AG09309 (cell line): ENCODE measurements around the gene CLIP4.

Experiments
- DNase-seq: peaks from one replicate; pipeline ENCODE4 v3.0.0-alpha.2; 2010; ENCODE audit warnings: low read depth
- H3K4me3 ChIP-seq: 2 replicates; pipeline ENCODE4 v1.5.1; 2011; ENCODE audit warnings: mild to moderate bottlenecking, low read depth, low read length, moderate library complexity; ENCODE audit not compliant: control insufficient read depth
- CTCF ChIP-seq: IDR thresholded peaks from 2 replicates; pipeline ENCODE4 v1.5.1; 2011; ENCODE audit warnings: mild to moderate bottlenecking, low read depth, low read length, inconsistent platforms; ENCODE audit not compliant: insufficient read depth, control insufficient read depth; ENCODE audit errors: missing control alignments

CLIP4 gene

DNA sequence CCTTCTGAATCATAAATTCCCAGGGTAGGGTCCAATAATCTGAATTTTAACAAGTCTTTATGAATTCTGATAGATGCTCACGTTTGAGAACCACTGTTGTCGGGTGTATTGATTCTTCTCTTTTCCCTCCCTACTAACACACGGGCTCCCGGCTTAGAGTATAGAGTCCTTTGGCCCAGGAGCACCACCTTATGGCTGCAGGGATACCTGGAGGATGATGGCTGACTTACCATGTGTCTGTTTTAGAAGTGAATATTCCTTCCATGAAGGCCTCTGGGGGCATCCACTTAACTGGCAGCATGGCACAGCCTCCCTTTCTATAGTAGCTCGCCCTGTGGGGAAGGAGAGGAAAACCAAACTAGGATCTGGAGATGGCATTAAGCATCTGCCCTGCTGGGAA, 91.7 kb downstream of the CLIP4 start:
- TF ChIP-seq CTCF, result no peak
- DNase-seq, result no peak
- no peak overlapping the region for H3K4me3 ChIP-seq

DNA sequence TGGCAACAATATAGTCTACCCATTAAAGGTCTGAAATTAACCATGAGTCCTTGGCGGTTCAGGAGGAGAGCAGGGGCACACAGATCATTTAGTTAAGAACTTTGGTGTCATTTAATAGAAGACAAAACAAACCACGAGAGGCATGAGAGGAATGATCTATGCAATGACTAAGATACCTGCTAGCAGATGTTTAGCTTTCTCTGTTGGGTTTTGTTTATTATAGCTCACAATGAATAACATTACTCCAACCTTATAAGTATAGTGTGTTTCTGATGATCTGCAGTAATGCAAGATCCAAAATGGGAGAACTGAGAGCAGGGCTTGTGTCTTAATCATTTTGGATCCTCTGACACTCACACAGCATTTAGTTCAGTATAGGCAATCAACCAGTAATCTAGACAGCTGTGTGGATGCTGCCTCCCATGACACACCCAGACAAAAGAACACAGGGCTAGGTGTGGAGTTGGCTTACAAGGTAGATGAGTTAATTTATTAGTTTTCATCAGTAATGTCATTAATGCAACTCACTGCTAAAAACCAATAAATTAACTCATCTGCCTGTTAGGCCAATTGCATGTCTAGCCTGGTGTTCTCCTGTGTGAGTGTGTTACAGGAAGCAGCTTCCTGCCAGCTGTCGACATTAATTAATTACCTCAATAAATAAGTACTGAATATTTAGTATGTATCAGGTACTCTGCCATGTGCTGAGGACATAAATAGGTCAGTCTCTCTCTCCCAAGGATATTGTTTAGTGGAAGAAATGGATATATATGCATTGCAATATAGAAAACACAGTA, 92.3 kb downstream of the CLIP4 start:
- H3K4me3 ChIP-seq, result no peak overlapping the region
- DNase-seq, result no peak
- TF ChIP-seq CTCF, result no peak

DNA sequence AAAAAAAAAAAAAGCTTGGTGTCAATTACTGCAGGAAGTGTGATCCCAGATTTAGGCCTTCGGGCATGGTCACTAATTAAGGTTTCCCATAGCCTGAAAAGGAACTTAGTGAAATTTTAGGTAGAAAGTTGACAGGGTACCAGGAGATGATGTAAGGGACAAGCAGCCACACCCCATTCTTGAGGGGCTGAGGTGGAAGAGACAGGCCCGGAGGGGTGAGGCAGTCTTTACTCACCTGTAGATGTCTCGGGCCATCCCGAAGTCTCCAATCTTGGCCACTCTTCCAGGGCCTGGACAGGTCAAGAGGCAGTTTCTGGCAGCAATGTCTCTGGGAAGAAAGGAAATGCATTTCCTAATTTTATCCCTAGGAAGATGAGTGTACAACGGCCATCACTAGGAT, 94.3 kb downstream of the CLIP4 start:
- no peak overlapping the region for H3K4me3 ChIP-seq
- TF ChIP-seq CTCF, result no peak
- DNase-seq, result no peak

- TF ChIP-seq CTCF, result peak; percentile 8
- no peak for DNase-seq
- no peak overlapping the region for H3K4me3 ChIP-seq
These were observed 96.8 kb downstream of the CLIP4 start for GRCh38 chr2:29212009-29212408.

DNA sequence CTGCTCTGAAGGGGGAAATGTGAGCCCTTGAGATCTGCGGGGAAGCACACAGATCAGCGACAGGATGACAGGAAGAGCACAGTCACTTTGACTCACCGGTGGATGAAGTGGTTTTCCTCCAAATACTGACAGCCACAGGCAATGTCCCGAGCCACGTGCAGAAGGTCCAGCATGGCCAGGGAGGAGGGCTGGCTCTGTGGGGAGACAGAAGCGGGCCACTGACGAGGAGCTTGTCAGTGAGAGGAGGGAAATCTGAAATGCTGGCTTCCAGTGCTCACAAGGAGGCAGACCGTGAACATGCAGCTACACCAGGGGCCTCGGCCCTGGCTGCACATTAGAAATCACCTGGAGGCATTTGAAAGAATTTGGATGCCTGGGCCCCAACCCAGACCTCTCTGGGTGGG, 98.7 kb downstream of the CLIP4 start:
- no peak overlapping the region for H3K4me3 ChIP-seq
- TF ChIP-seq CTCF, result no peak
- no peak for DNase-seq

- DNase-seq, result no peak
- no peak for TF ChIP-seq CTCF
- no peak overlapping the region for H3K4me3 ChIP-seq
These were observed 99.9 kb downstream of the CLIP4 start for GRCh38 chr2:29215073-29215472.
